Activated CD8-positive, alpha-beta memory T cell treated with anti-CD3 and anti-CD28 coated beads for 48 hours (primary cell): ENCODE measurements around the gene ZFYVE1.
"Not testable (repeated sequence)": the region's sequence is repeated elsewhere in the genome, so short reads cannot be mapped to it uniquely, and the experiment has no call there.

Source experiments
- DNase-seq, 3 experiments: peaks; one replicate each; pipeline ENCODE4 v3.0.0-alpha.2; 2020; ENCODE audit warnings: low read depth in 2 of 3, low spot score in 2 of 3

Gene ZFYVE1

GRCh38 chr14:73003681-73004080, 23.2 kb downstream of the ZFYVE1 start:
- DNase-seq, result no peak

GRCh38 chr14:73000073-73000472, 26.8 kb downstream of the ZFYVE1 start:
- no peak for DNase-seq

- DNase-seq, result no peak
Measured at GRCh38 chr14:72999316-72999715, 27.6 kb downstream of the ZFYVE1 start.

- no peak for DNase-seq
Measured at GRCh38 chr14:72998252-72998903, 28.5 kb downstream of the ZFYVE1 start.

- no peak for DNase-seq
Measured at GRCh38 chr14:72996916-72997315, 30.0 kb downstream of the ZFYVE1 start.

- no peak for DNase-seq
Measured at GRCh38 chr14:72990171-72990570, 36.7 kb downstream of the ZFYVE1 start.

GRCh38 chr14:72986857-72987256, 40.0 kb downstream of the ZFYVE1 start:
- DNase-seq, result no peak

- no peak for DNase-seq
Measured at GRCh38 chr14:72986214-72986613, 40.7 kb downstream of the ZFYVE1 start.

GRCh38 chr14:72982146-72982708, 44.7 kb downstream of the ZFYVE1 start:
- no peak for DNase-seq

GRCh38 chr14:72980863-72981262, 46.0 kb downstream of the ZFYVE1 start:
- DNase-seq, result no peak

GRCh38 chr14:72978856-72979255, 48.0 kb downstream of the ZFYVE1 start:
- no peak for DNase-seq

- no peak for DNase-seq
Measured at GRCh38 chr14:72975770-72976169, 51.1 kb downstream of the ZFYVE1 start.

GRCh38 chr14:72974661-72975060, 52.2 kb downstream of the ZFYVE1 start:
- DNase-seq, result no peak

- no peak for DNase-seq
Measured at GRCh38 chr14:72970824-72971434, 56.0 kb downstream of the ZFYVE1 start.

- DNase-seq, result no peak
Measured at GRCh38 chr14:72970058-72970630, 56.8 kb downstream of the ZFYVE1 start.

GRCh38 chr14:72968316-72968715, 58.6 kb downstream of the ZFYVE1 start:
- DNase-seq, result no peak

GRCh38 chr14:72966038-72966437, 60.9 kb downstream of the ZFYVE1 start:
- DNase-seq, result no peak

- DNase-seq, result no peak
Measured at GRCh38 chr14:72965249-72965648, 61.7 kb downstream of the ZFYVE1 start.

- DNase-seq, result no peak
Measured at GRCh38 chr14:72962829-72963312, 64.0 kb downstream of the ZFYVE1 start.

- not testable (repeated sequence) for DNase-seq
Measured at GRCh38 chr14:72962336-72962754, 64.6 kb downstream of the ZFYVE1 start.

- no peak for DNase-seq
Measured at GRCh38 chr14:72961579-72962335, 65.1 kb downstream of the ZFYVE1 start.
